Keratinocyte (primary cell): ENCODE data around the gene ABL1.

ENCODE experiments used
- EZH2 ChIP-seq: IDR thresholded peaks from one replicate; pipeline ENCODE4 v1.6.1; 2012; ENCODE audit warnings: inconsistent platforms, mild to moderate bottlenecking, low read length, moderate library complexity
- TF ChIP-seq, protein P1 (sequence below), 3 experiments: IDR thresholded peaks in 1 of 3; conservative IDR thresholded peaks in 1 of 3; optimal IDR thresholded peaks in 1 of 3; 2 replicates in 2 of 3; 3 replicates in 1 of 3; pipeline versions ENCODE3 to v1.5.1; 2011; ENCODE audit warnings: low read length in 3 of 3, mild to moderate bottlenecking in 3 of 3, moderate library complexity in 2 of 3, control low read depth in 1 of 3, inconsistent platforms in 1 of 3; ENCODE audit not compliant: insufficient read depth in 2 of 3; ENCODE audit errors: extremely low read depth in 1 of 3

DNA sequence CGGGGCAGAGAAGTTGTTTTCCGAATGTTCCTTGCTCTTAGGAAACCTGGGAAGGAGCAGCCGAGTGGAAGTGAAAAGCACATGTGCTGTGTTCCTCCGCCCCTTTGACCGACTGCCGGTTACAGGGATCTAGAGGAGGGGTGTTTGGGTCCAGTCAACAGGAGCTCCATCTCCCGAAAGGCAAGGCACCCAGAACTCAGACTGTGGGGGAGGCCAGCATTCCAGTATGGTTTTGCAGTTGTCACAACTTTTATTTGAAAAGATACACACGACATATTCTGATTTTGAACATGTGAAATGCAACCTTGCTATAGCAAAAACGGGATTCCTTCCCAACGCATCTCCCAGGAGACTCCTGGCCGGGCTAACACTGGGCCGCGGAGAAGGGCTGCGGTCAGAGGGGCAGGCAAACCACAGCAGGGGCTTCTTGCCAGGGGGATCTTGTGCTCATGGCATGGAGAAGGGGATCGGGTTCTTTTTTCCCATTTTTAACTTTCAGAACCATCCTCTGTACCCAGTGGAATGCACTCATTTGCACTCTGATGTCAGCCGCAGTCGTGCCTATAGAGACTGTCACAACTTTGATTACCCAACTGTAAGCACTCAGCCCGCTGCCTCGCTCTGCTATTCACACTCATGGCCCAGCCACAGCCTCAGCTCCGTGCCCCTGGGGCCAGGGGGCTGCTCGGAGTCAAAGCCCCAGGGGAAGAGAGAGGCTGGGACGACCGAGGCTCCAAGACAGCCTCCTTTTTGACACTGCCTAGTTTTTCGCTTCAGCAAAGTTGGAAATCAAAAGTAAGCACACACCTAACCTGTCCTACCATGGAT lies 57.6 kb downstream of the ABL1 start:
- TF ChIP-seq EZH2 = no peak
- TF ChIP-seq, protein P1, sequence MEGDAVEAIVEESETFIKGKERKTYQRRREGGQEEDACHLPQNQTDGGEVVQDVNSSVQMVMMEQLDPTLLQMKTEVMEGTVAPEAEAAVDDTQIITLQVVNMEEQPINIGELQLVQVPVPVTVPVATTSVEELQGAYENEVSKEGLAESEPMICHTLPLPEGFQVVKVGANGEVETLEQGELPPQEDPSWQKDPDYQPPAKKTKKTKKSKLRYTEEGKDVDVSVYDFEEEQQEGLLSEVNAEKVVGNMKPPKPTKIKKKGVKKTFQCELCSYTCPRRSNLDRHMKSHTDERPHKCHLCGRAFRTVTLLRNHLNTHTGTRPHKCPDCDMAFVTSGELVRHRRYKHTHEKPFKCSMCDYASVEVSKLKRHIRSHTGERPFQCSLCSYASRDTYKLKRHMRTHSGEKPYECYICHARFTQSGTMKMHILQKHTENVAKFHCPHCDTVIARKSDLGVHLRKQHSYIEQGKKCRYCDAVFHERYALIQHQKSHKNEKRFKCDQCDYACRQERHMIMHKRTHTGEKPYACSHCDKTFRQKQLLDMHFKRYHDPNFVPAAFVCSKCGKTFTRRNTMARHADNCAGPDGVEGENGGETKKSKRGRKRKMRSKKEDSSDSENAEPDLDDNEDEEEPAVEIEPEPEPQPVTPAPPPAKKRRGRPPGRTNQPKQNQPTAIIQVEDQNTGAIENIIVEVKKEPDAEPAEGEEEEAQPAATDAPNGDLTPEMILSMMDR (optimal IDR thresholded peaks at IDR 0.05 in 1 of 3, IDR thresholded peaks at IDR 0.05 in 1 of 3, conservative IDR thresholded peaks at IDR 0.05 in 1 of 3; ENCODE audit: extremely low read depth in 1 of 3, insufficient read depth in 2 of 3, low read length in 3 of 3) = no peak
